ENCODE data around the gene PADI3. TPM values are rescaled to one million over a fixed set of nuclear protein-coding genes. Genes with fewer than 3 reads are reported as not detected.

Gene PADI3
- total and polyA plus RNA-seq, 2 donors (not counting 3 experiments of a cell fraction or from before 2014, with no cell fraction given) = not detected

GRCh38 chr1:17304151-17304825, 55.4 kb downstream of the PADI3 start:
- no peak overlapping the region for H2AFZ ChIP-seq (ENCODE audit: low read depth, low read length)
- no peaks in the 10 kb centered on the region for H3K9me3 ChIP-seq (replicated peaks; ENCODE audit: control insufficient read depth, insufficient read depth, low read length)
- H3K27me3 ChIP-seq (ENCODE audit: control insufficient read depth in 2 of 2, insufficient read depth in 2 of 2, low read length in 2 of 2) = no peaks in the 10 kb centered on the region
- dilution Hi-C loops (cut with MboI; ENCODE audit: extremely low pct_ligation_motif_present, low sequenced_read_pairs) = no loop called here
- TF ChIP-seq MAX (IDR thresholded peaks at IDR 0.05; ENCODE audit: insufficient read depth, insufficient read length) (no peak), FOS (IDR thresholded peaks at IDR 0.05; ENCODE audit: borderline replicate concordance, insufficient read depth, low read length) (no peak), EZH2 (IDR thresholded peaks at IDR 0.05; ENCODE audit: borderline replicate concordance, low read depth, low read length, severe bottlenecking) (no peak), POLR2A (IDR thresholded peaks at IDR 0.05; ENCODE audit: low read depth, low read length) (no peak), MYC (IDR thresholded peaks at IDR 0.05; ENCODE audit: low read depth, low read length) (no peak), JUN (IDR thresholded peaks at IDR 0.05; ENCODE audit: borderline replicate concordance, insufficient read depth, insufficient read length, low read depth) (no peak), POLR2AphosphoS5 (IDR thresholded peaks at IDR 0.05; ENCODE audit: insufficient read depth, low read depth, low read length) (no peak)
- BruUV-seq (replicated peaks) = no TSS peak
- no peak overlapping the region for H3K9ac ChIP-seq (replicated peaks; ENCODE audit: extremely low read depth, insufficient read depth, low read length)
- no peaks in the 10 kb centered on the region for H3K4me1 ChIP-seq (ENCODE audit: control insufficient read depth, extremely low read depth, insufficient read depth, low read length)
- H3K36me3 ChIP-seq (ENCODE audit: control insufficient read depth in 2 of 2, extremely low read depth in 1 of 2, insufficient read depth in 2 of 2, low read length in 2 of 2) = no peaks in the 10 kb centered on the region
- H3K79me2 ChIP-seq (ENCODE audit: control insufficient read depth, insufficient read depth, low read length) = no peaks in the 10 kb centered on the region
- no peak overlapping the region for H3K4me3 ChIP-seq (replicated peaks in 1 of 3; ENCODE audit: insufficient read depth in 1 of 3, low read depth in 1 of 3, low read length in 3 of 3)
- no peak for FAIRE-seq
- H4K20me1 ChIP-seq (replicated peaks; ENCODE audit: control insufficient read depth, extremely low read depth, insufficient read depth, low read length) = no peaks in the 10 kb centered on the region
- no peaks in the 10 kb centered on the region for H3K9me1 ChIP-seq (replicated peaks; ENCODE audit: control insufficient read depth, extremely low read depth, insufficient read depth, low read length)
- no peak for DNase-seq (ENCODE audit: low read depth, low spot score)
- no peak overlapping the region for H3K27ac ChIP-seq (ENCODE audit: insufficient read depth, low read depth, low read length)
- intact Hi-C loops (cut with micrococcal nuclease) = no loop called here
- ChIA-PET CTCF (interaction anchor here (1.0 to 1.1 kb wide), 2 partner anchors 9 to 178 kb away, joined by 3 read pairs; no protein-coding TSS in a partner anchor), POLR2A (no interaction called here)
- H3K4me2 ChIP-seq (ENCODE audit: insufficient read depth, low read length) = no peak overlapping the region

GRCh38 chr1:17304826-17305175, 55.9 kb downstream of the PADI3 start:
- Histone ChIP-seq H2AFZ (ENCODE audit: low read depth, low read length) (no peak overlapping the region), H3K9ac (replicated peaks; ENCODE audit: extremely low read depth, insufficient read depth, low read length) (no peak overlapping the region), H3K4me1 (ENCODE audit: control insufficient read depth, extremely low read depth, insufficient read depth, low read length) (no peaks in the 10 kb centered on the region), H3K4me2 (ENCODE audit: insufficient read depth, low read length) (no peak overlapping the region), H3K9me1 (replicated peaks; ENCODE audit: control insufficient read depth, extremely low read depth, insufficient read depth, low read length) (no peaks in the 10 kb centered on the region), H3K4me3 (replicated peaks in 1 of 3; ENCODE audit: insufficient read depth in 1 of 3, low read depth in 1 of 3, low read length in 3 of 3) (no peak overlapping the region), H3K27me3 (ENCODE audit: control insufficient read depth in 2 of 2, insufficient read depth in 2 of 2, low read length in 2 of 2) (peaks cover 0 to 2% of the 10 kb centered on the region in 2 experiments), H3K27ac (ENCODE audit: insufficient read depth, low read depth, low read length) (no peak overlapping the region), H3K9me3 (replicated peaks; ENCODE audit: control insufficient read depth, insufficient read depth, low read length) (no peaks in the 10 kb centered on the region), H3K79me2 (ENCODE audit: control insufficient read depth, insufficient read depth, low read length) (no peaks in the 10 kb centered on the region), H4K20me1 (replicated peaks; ENCODE audit: control insufficient read depth, extremely low read depth, insufficient read depth, low read length) (no peaks in the 10 kb centered on the region), H3K36me3 (ENCODE audit: control insufficient read depth in 2 of 2, extremely low read depth in 1 of 2, insufficient read depth in 2 of 2, low read length in 2 of 2) (no peaks in the 10 kb centered on the region)
- no TSS peak for BruUV-seq (replicated peaks)
- FAIRE-seq (no peak), DNase-seq (ENCODE audit: low read depth, low spot score) (no peak)
- dilution Hi-C loops (cut with MboI; ENCODE audit: extremely low pct_ligation_motif_present, low sequenced_read_pairs) (no loop called here), intact Hi-C loops (cut with micrococcal nuclease) (no loop called here)
- TF ChIP-seq POLR2A (IDR thresholded peaks at IDR 0.05; ENCODE audit: low read depth, low read length) (no peak), JUN (IDR thresholded peaks at IDR 0.05; ENCODE audit: borderline replicate concordance, insufficient read depth, insufficient read length, low read depth) (no peak), MAX (IDR thresholded peaks at IDR 0.05; ENCODE audit: insufficient read depth, insufficient read length) (no peak), FOS (IDR thresholded peaks at IDR 0.05; ENCODE audit: borderline replicate concordance, insufficient read depth, low read length) (no peak), CTCF (IDR thresholded peaks at IDR 0.05; ENCODE audit: extremely low read depth in 1 of 2, insufficient read depth in 1 of 2, low read depth in 1 of 2, low read length in 2 of 2) (no peak), POLR2AphosphoS5 (IDR thresholded peaks at IDR 0.05; ENCODE audit: insufficient read depth, low read depth, low read length) (no peak), GATA2 (IDR thresholded peaks at IDR 0.05; ENCODE audit: insufficient read depth, insufficient read length, low read depth, low read length) (no peak), EZH2 (IDR thresholded peaks at IDR 0.05; ENCODE audit: borderline replicate concordance, low read depth, low read length, severe bottlenecking) (no peak), MYC (IDR thresholded peaks at IDR 0.05; ENCODE audit: low read depth, low read length) (no peak)
- CTCF ChIA-PET = no interaction called here
- POLR2A ChIA-PET = no interaction called here

Data from endothelial cell of umbilical vein (primary cell).